H1 (cell line): Measurements from ENCODE around the gene IFNGR1. TPM values are rescaled to one million over a fixed set of nuclear protein-coding genes. Genes with fewer than 3 reads are reported as not detected.

Source experiments
- CTCF ChIA-PET: fragments of 300-600 bp; sonication (Branson Sonifier 250); formaldehyde crosslinking; loops from one replicate; lab custom pipeline; 2021; ENCODE audit not compliant: partially characterized antibody; lab: Charles Lee
- POLR2A ChIA-PET: fragments of 300-600 bp; sonication (Branson Sonifier 250); formaldehyde crosslinking; loops from one replicate; lab custom pipeline; 2021; ENCODE audit warnings: inconsistent platforms; ENCODE audit not compliant: partially characterized antibody; lab: Charles Lee
- DNase-seq, 2 experiments: peaks; one replicate each; pipeline versions ENCODE4 v3.0.0 to v3.0.0-alpha.2; 2010 to 2022; ENCODE audit warnings: low spot score in 2 of 2, low read depth in 1 of 2, mixed read lengths in 1 of 2
- FAIRE-seq: peaks from 2 replicates; lab custom pipeline; 2011; peaks lifted over from hg19 to GRCh38; lab: Jason Lieb, UNC
- H2AFZ ChIP-seq: 2 replicates; pipeline ENCODE4 v1.8.1; 2012; ENCODE audit warnings: low read length, inconsistent platforms
- H2AK5ac ChIP-seq: 2 replicates; pipeline ENCODE4 v1.6.1; 2013; ENCODE audit warnings: low read depth, low read length
- H2BK120ac ChIP-seq: replicated peaks from 2 replicates; pipeline ENCODE3; 2013; ENCODE audit warnings: low read depth, low read length, inconsistent platforms
- H2BK12ac ChIP-seq: 2 replicates; pipeline ENCODE4 v1.6.1; 2013; ENCODE audit warnings: low read depth, low read length
- H2BK15ac ChIP-seq: 2 replicates; pipeline ENCODE4 v1.6.1; 2013; ENCODE audit warnings: low read length
- H2BK20ac ChIP-seq: 2 replicates; pipeline ENCODE4 v1.6.1; 2013; ENCODE audit warnings: low read length
- H2BK5ac ChIP-seq: 2 replicates; pipeline ENCODE4 v1.6.1; 2013; ENCODE audit warnings: low read depth, low read length
- H3K14ac ChIP-seq: 2 replicates; pipeline ENCODE4 v1.6.1; 2013; ENCODE audit warnings: inconsistent platforms; ENCODE audit not compliant: insufficient read length
- H3K18ac ChIP-seq: 2 replicates; pipeline ENCODE4 v1.6.1; 2013; ENCODE audit warnings: low read length; ENCODE audit errors: extremely low read depth
- H3K23ac ChIP-seq: 2 replicates; pipeline ENCODE4 v1.6.1; 2013; ENCODE audit warnings: inconsistent platforms; ENCODE audit not compliant: insufficient read length
- H3K23me2 ChIP-seq: 2 replicates; pipeline ENCODE4 v1.6.1; 2013; ENCODE audit warnings: low read depth, low read length
- H3K27ac ChIP-seq: 2 replicates; pipeline ENCODE4 v1.6.1; 2011; ENCODE audit warnings: low read depth, low read length, inconsistent platforms
- H3K27me3 ChIP-seq, 4 experiments: replicated peaks in 1 of 4; 1 replicate in 1 of 4; 2 replicates in 3 of 4; pipeline versions ENCODE4 v1.6.1 to v1.8.1; 2011 to 2013; ENCODE audit warnings: low read length in 3 of 4, mild to moderate bottlenecking in 3 of 4, inconsistent platforms in 2 of 4, mixed read lengths in 2 of 4, moderate library complexity in 1 of 4; ENCODE audit not compliant: control insufficient read depth in 3 of 4, insufficient read depth in 3 of 4; ENCODE audit errors: extremely low read depth in 1 of 4
- H3K36me3 ChIP-seq, 4 experiments: 2 replicates each; pipeline versions ENCODE4 v1.6.1 to v1.8.1; 2011 to 2013; ENCODE audit warnings: mild to moderate bottlenecking in 4 of 4, low read length in 3 of 4, moderate library complexity in 2 of 4, control low read depth in 1 of 4, inconsistent platforms in 1 of 4; ENCODE audit not compliant: insufficient read depth in 4 of 4, control insufficient read depth in 2 of 4
- H3K4ac ChIP-seq: replicated peaks from 2 replicates; pipeline ENCODE3; 2013; ENCODE audit warnings: low read length, low read depth, mixed read lengths, inconsistent platforms; ENCODE audit not compliant: insufficient read length
- H3K4me1 ChIP-seq, 4 experiments: replicated peaks in 1 of 4; 1 replicate in 1 of 4; 2 replicates in 3 of 4; pipeline versions ENCODE4 v1.6.1 to v1.8.1; 2011 to 2013; ENCODE audit warnings: low read length in 3 of 4, inconsistent platforms in 2 of 4, mixed read lengths in 1 of 4; ENCODE audit not compliant: insufficient read depth in 4 of 4, control insufficient read depth in 3 of 4
- H3K4me2 ChIP-seq, 2 experiments: 2 replicates each; pipeline versions ENCODE4 v1.6.1 to v1.8.1; 2011 to 2013; ENCODE audit warnings: low read depth in 2 of 2, low read length in 2 of 2, control low read depth in 1 of 2, inconsistent platforms in 1 of 2, mild to moderate bottlenecking in 1 of 2; ENCODE audit not compliant: insufficient read depth in 1 of 2
- H3K4me3 ChIP-seq, 4 experiments: fragments of 200-600, 300-600 bp in 1 of 4; sonication (generic), shearing (Covaris generic), sonication (Bioruptor Twin) in 1 of 4; 2 replicates each; pipeline versions ENCODE4 v1.5.1 to v1.8.1; 2011 to 2016; ENCODE audit warnings: low read length in 4 of 4, low read depth in 3 of 4, control low read depth in 2 of 4, inconsistent platforms in 2 of 4, mild to moderate bottlenecking in 2 of 4, mixed read lengths in 1 of 4, moderate library complexity in 1 of 4; ENCODE audit not compliant: insufficient read depth in 2 of 4; ENCODE audit errors: extremely low read depth in 1 of 4
- H3K56ac ChIP-seq: replicated peaks from 2 replicates; pipeline ENCODE3; 2013; ENCODE audit warnings: low read depth, mild to moderate bottlenecking, mixed read lengths, low read length, inconsistent platforms; ENCODE audit not compliant: insufficient read length
- H3K79me1 ChIP-seq: 2 replicates; pipeline ENCODE4 v1.6.1; 2013; ENCODE audit warnings: low read depth, low read length, control low read depth
- H3K79me2 ChIP-seq, 2 experiments: 2 replicates each; pipeline versions ENCODE4 v1.6.1 to v1.8.1; 2012 to 2013; ENCODE audit warnings: low read length in 2 of 2, mild to moderate bottlenecking in 2 of 2, inconsistent platforms in 1 of 2; ENCODE audit not compliant: insufficient read depth in 2 of 2, control insufficient read depth in 1 of 2
- H3K9ac ChIP-seq, 4 experiments: replicated peaks in 1 of 4; 1 replicate in 1 of 4; 2 replicates in 3 of 4; pipeline versions ENCODE4 v1.6.1 to v1.8.1; 2011 to 2013; ENCODE audit warnings: low read depth in 3 of 4, low read length in 3 of 4, control low read depth in 2 of 4, mild to moderate bottlenecking in 2 of 4, moderate library complexity in 2 of 4, inconsistent platforms in 1 of 4; ENCODE audit errors: extremely low read depth in 1 of 4
- H3K9me3 ChIP-seq, 2 experiments: 2 replicates each; pipeline versions ENCODE4 v1.6.1 to v1.8.1; 2012 to 2013; ENCODE audit warnings: mild to moderate bottlenecking in 2 of 2, moderate library complexity in 2 of 2, control low read depth in 1 of 2, inconsistent platforms in 1 of 2, low read depth in 1 of 2, low read length in 1 of 2, mixed read lengths in 1 of 2; ENCODE audit not compliant: insufficient read depth in 2 of 2
- H4K20me1 ChIP-seq, 2 experiments: replicated peaks in 1 of 2; 2 replicates each; pipeline versions ENCODE3 to v1.8.1; 2011 to 2013; ENCODE audit warnings: inconsistent platforms in 2 of 2, low read length in 2 of 2, mild to moderate bottlenecking in 1 of 2; ENCODE audit not compliant: insufficient read depth in 2 of 2, control insufficient read depth in 1 of 2
- H4K5ac ChIP-seq: 2 replicates; pipeline ENCODE4 v1.6.1; 2013; ENCODE audit warnings: low read length, low read depth, mixed read lengths, inconsistent platforms; ENCODE audit not compliant: insufficient read length
- H4K8ac ChIP-seq: 2 replicates; pipeline ENCODE4 v1.8.0; 2013; ENCODE audit warnings: mild to moderate bottlenecking, moderate library complexity, low read length, inconsistent platforms; ENCODE audit not compliant: insufficient read depth; ENCODE audit errors: extremely low read depth
- H4K91ac ChIP-seq: replicated peaks from 2 replicates; pipeline ENCODE3; 2013; ENCODE audit warnings: low read length, mixed read lengths, inconsistent platforms; ENCODE audit not compliant: insufficient read length
- ATF3 ChIP-seq: IDR thresholded peaks from 2 replicates; pipeline ENCODE4 v1.6.1; 2011; ENCODE audit warnings: low read depth, mild to moderate bottlenecking, low read length; ENCODE audit not compliant: insufficient read depth
- CHD1 ChIP-seq: IDR thresholded peaks from 2 replicates; pipeline ENCODE4 v1.6.1; 2012; ENCODE audit warnings: low read depth, low read length, improper control_type of control experiment
- CHD2 ChIP-seq: IDR thresholded peaks from 2 replicates; pipeline ENCODE4 v1.6.1; 2012; ENCODE audit warnings: low read length, improper control_type of control experiment
- E2F6 ChIP-seq: IDR thresholded peaks from 2 replicates; pipeline ENCODE4 v1.6.1; 2012; ENCODE audit warnings: inconsistent platforms
- HDAC6 ChIP-seq: IDR thresholded peaks from one replicate; pipeline ENCODE4 v1.7.1; 2012; ENCODE audit warnings: low read depth, mild to moderate bottlenecking, inconsistent platforms, low read length, moderate library complexity
- KDM1A ChIP-seq: fragments of 200-600, 300-600 bp; sonication (generic); IDR thresholded peaks from 2 replicates; pipeline ENCODE4 v1.7.1; 2016; ENCODE audit warnings: mild to moderate bottlenecking, low read length, borderline replicate concordance
- KDM4A ChIP-seq: IDR thresholded peaks from one replicate; pipeline ENCODE4 v1.7.1; 2012; ENCODE audit warnings: low read depth, mild to moderate bottlenecking, moderate library complexity, low read length, inconsistent platforms; ENCODE audit not compliant: severe bottlenecking
- SIRT6 ChIP-seq: IDR thresholded peaks from one replicate; pipeline ENCODE4 v1.7.1; 2012; ENCODE audit warnings: low read length, inconsistent platforms
- SP1 ChIP-seq: IDR thresholded peaks from 2 replicates; pipeline ENCODE4 v1.6.1; 2011; ENCODE audit warnings: low read depth, low read length
- SP2 ChIP-seq: IDR thresholded peaks from 2 replicates; pipeline ENCODE4 v1.6.1; 2012; ENCODE audit warnings: mild to moderate bottlenecking, low read length, inconsistent platforms
- SP4 ChIP-seq: IDR thresholded peaks from 2 replicates; pipeline ENCODE4 v1.6.1; 2012; ENCODE audit warnings: low read length, inconsistent platforms
- WGBS, 2 experiments: shearing (Covaris generic) in 1 of 2; methylation state at CpG; one replicate each; pipeline versions ENCODE4 v1.1.6 to v1.1.7; 2013 to 2015; ENCODE audit warnings: low lambda C conversion rate in 2 of 2, mixed read lengths in 2 of 2, inconsistent platforms in 1 of 2, low coverage in 1 of 2, missing lambda C conversion rate in 1 of 2; ENCODE audit not compliant: insufficient replicate concordance in 2 of 2, insufficient coverage in 1 of 2, insufficient read length in 1 of 2; ENCODE audit errors: extremely low coverage in 1 of 2, missing lambda C conversion rate in 1 of 2; 5-methylcytosine and 5-hydroxymethylcytosine counted together
- polyA plus RNA-seq, 7 experiments: library from polyadenylated mRNA; depleted of rRNA in 3 of 7; stranded (reverse) in 5 of 7; unstranded in 2 of 7; fragments of >200 nt in 5 of 7; fragments of 200-250 nt in 2 of 7; gene quantifications; 1 replicate in 5 of 7; 2 replicates in 1 of 7; 4 replicates in 1 of 7; pipeline versions ENCODE4 v1.2.1 to v1.2.3, GENCODE V29; 2011 to 2013; ENCODE audit warnings: missing spikeins in 2 of 7, mixed read lengths in 2 of 7
- total RNA-seq: library from RNA; stranded (reverse); fragmentation: NEBNext Ultra II Directional; extraction: Animal tissue kit (Norgen Biotek cat#: 25700); gene quantifications from 2 replicates; pipeline ENCODE4 v1.2.1, GENCODE V29; 2021

Gene IFNGR1
- total and polyA plus RNA-seq, 2 of the 8 experiments (the other 6 are each of a cell fraction or from before 2014, with no cell fraction given) = 9.7 to 20.9 TPM

GRCh38 chr6:137206577-137206976, 12.6 kb downstream of the IFNGR1 start:
- ChIA-PET POLR2A (no interaction called here), CTCF (no interaction called here)
- WGBS, 2 experiments = 100% methylated on average over 1 of the region's 1 CpG; no CpG with 5 or more reads in 1 of the 2 experiments

More at GRCh38 chr6:137206577-137206976, 12.6 kb downstream of the IFNGR1 start:
- Histone ChIP-seq H3K4me3 (no peak overlapping the region), H4K5ac (no peak overlapping the region), H4K91ac (no peak overlapping the region), H3K14ac (no peak overlapping the region), H4K8ac (no peak overlapping the region), H3K9ac (no peak overlapping the region), H3K4me1 (no peaks in the 10 kb centered on the region), H2BK20ac (no peak overlapping the region), H2AFZ (no peak overlapping the region), H2BK12ac (no peak overlapping the region), H2BK15ac (no peak overlapping the region), H3K9me3 (peaks cover 14 to 19% of the 10 kb centered on the region in 2 experiments; a peak in 3 of 4 replicates), H3K4me2 (no peak overlapping the region), H3K36me3 (peaks cover 7 to 51% (median 28%) of the 10 kb centered on the region in 4 experiments; a peak in 7 of 8 replicates), H3K27ac (no peak overlapping the region), H3K56ac (no peak overlapping the region), H4K20me1 (no peaks in the 10 kb centered on the region), H3K18ac (no peak overlapping the region), H3K23ac (no peak overlapping the region), H2BK5ac (no peak overlapping the region), H3K27me3 (no peaks in the 10 kb centered on the region), H2BK120ac (no peak overlapping the region), H2AK5ac (no peak overlapping the region), H3K4ac (no peak overlapping the region), H3K79me2 (peaks cover 0 to 31% of the 10 kb centered on the region in 2 experiments; a peak in 2 of 4 replicates), H3K79me1 (peaks cover 2% of the 10 kb centered on the region; the same call in 1 of the 2 replicates), H3K23me2 (no peaks in the 10 kb centered on the region; the same call in 1 of the 2 replicates)
- FAIRE-seq (no peak), DNase-seq (no peak)
- TF ChIP-seq KDM1A (no peak), CHD1 (no peak), CHD2 (no peak), HDAC6 (no peak), ATF3 (no peak), SP1 (no peak), SIRT6 (no peak), SP2 (no peak), SP4 (no peak), E2F6 (no peak), KDM4A (no peak)
